GM12878 (cell line): ENCODE results near the gene SHC2. TPM values are rescaled to one million over a fixed set of nuclear protein-coding genes. Genes with fewer than 3 reads are reported as not detected.

Experiments used
- ATAC-seq: fragments of 200-7000 bp; cut with Tn5 transposase; 3 replicates; pipeline ENCODE4 v1.9.1; 2020; ENCODE audit warnings: mild to moderate bottlenecking, moderate library complexity
- BruUV-seq: library from RNA; stranded (reverse); fragments of 400-500 nt; replicated peaks from 2 replicates; lab custom pipeline; 2021; lab: Mats Ljungman, UMichigan
- CTCF ChIA-PET: fragments of 300-600 bp; sonication (Branson Sonifier 250); formaldehyde crosslinking; extraction: SDS; loops from one replicate; lab custom pipeline; 2021; ENCODE audit warnings: inconsistent platforms; lab: Yijun Ruan, JAX
- POLR2A ChIA-PET: fragments of 350-600 bp; formaldehyde crosslinking; extraction: SDS; loops from one replicate; lab custom pipeline; 2021; ENCODE audit warnings: inconsistent platforms; lab: Charles Lee
- RAD21 ChIA-PET: fragments of 300-600 bp; sonication (Branson Sonifier 250); formaldehyde crosslinking; loops from one replicate; lab custom pipeline; 2023; ENCODE audit warnings: antibody characterized with exemption; ENCODE audit not compliant: unreplicated experiment; lab: Charles Lee
- SMC1A ChIA-PET: fragments of 300-600 bp; sonication (Branson Sonifier 250); formaldehyde crosslinking; loops from one replicate; lab custom pipeline; 2023; ENCODE audit not compliant: unreplicated experiment, uncharacterized antibody; lab: Charles Lee
- DNase-seq: peaks from one replicate; pipeline ENCODE4 v3.0.0-alpha.2; 2011; ENCODE audit warnings: low read depth, low spot score
- FAIRE-seq: peaks from 3 replicates; lab custom pipeline; 2011; peaks lifted over from hg19 to GRCh38; lab: Jason Lieb, UNC
- H2AFZ ChIP-seq: 2 replicates; pipeline ENCODE4 v1.6.0; 2011; ENCODE audit warnings: low read depth, low read length, control low read depth; ENCODE audit not compliant: control insufficient read depth
- H3K27ac ChIP-seq: 2 replicates; pipeline ENCODE4 v1.5.1; 2011; ENCODE audit warnings: control low read depth; ENCODE audit not compliant: control insufficient read depth, insufficient read depth
- H3K27me3 ChIP-seq, 2 experiments: replicated peaks in 1 of 2; 2 replicates each; pipeline versions ENCODE4 v1.6.0 to v1.6.1; 2011; ENCODE audit warnings: low read length in 1 of 2; ENCODE audit not compliant: control insufficient read depth in 2 of 2, insufficient read depth in 2 of 2
- H3K36me3 ChIP-seq, 2 experiments: 2 replicates each; pipeline ENCODE4 v1.5.1; 2011; ENCODE audit warnings: low read length in 1 of 2; ENCODE audit not compliant: control insufficient read depth in 2 of 2, insufficient read depth in 2 of 2
- H3K4me1 ChIP-seq: 2 replicates; pipeline ENCODE4 v1.6.1; 2011; ENCODE audit warnings: mild to moderate bottlenecking, low read length, moderate library complexity, mixed read lengths; ENCODE audit not compliant: control insufficient read depth, insufficient read depth
- H3K4me2 ChIP-seq: 2 replicates; pipeline ENCODE4 v1.6.0; 2011; ENCODE audit warnings: control low read depth; ENCODE audit not compliant: control insufficient read depth, insufficient read depth
- H3K4me3 ChIP-seq: fragments of 200-600 bp; sonication (generic); 2 replicates; pipeline ENCODE4 v1.5.1; 2016
- H3K79me2 ChIP-seq: 2 replicates; pipeline ENCODE4 v1.6.0; 2011; ENCODE audit warnings: low read length; ENCODE audit not compliant: control insufficient read depth, insufficient read depth
- H3K9ac ChIP-seq: 2 replicates; pipeline ENCODE4 v1.8.0; 2011; ENCODE audit warnings: low read length, control low read depth, mixed read lengths; ENCODE audit not compliant: control insufficient read depth, insufficient read depth
- H3K9me3 ChIP-seq: replicated peaks from 3 replicates; pipeline ENCODE4 v1.5.1; 2011; ENCODE audit warnings: mild to moderate bottlenecking, low read length; ENCODE audit not compliant: control insufficient read depth, insufficient read depth
- H4K20me1 ChIP-seq: 2 replicates; pipeline ENCODE4 v1.6.0; 2011; ENCODE audit not compliant: control insufficient read depth, insufficient read depth
- CBFB ChIP-seq: IDR thresholded peaks from 2 replicates; pipeline ENCODE4 v1.6.1; 2016; ENCODE audit warnings: antibody characterized with exemption, low read depth
- CEBPZ ChIP-seq: fragments of 150-350 bp; IDR thresholded peaks from 2 replicates; pipeline ENCODE4 v1.6.1; 2016; ENCODE audit warnings: low read depth, low read length
- CREM ChIP-seq: IDR thresholded peaks from 2 replicates; pipeline ENCODE4 v1.6.1; 2014; ENCODE audit warnings: antibody characterized with exemption, low read depth
- CTCF ChIP-seq, 3 experiments: IDR thresholded peaks in 2 of 3; conservative IDR thresholded peaks in 1 of 3; 2 replicates each; pipeline ENCODE4 v1.5.1; 2011; ENCODE audit warnings: low read depth in 3 of 3, low read length in 3 of 3, mild to moderate bottlenecking in 3 of 3, control low read depth in 2 of 3, moderate library complexity in 2 of 3, inconsistent platforms in 1 of 3, mixed read lengths in 1 of 3; ENCODE audit not compliant: control insufficient read depth in 2 of 3, insufficient read depth in 1 of 3; ENCODE audit errors: extremely low read depth in 1 of 3
- HDAC6 ChIP-seq: fragments of 200-600 bp; sonication (generic); IDR thresholded peaks from one replicate; pipeline ENCODE4 v1.8.0; 2017; ENCODE audit warnings: antibody characterized with exemption; ENCODE audit not compliant: unreplicated experiment
- REST ChIP-seq: IDR thresholded peaks from 2 replicates; pipeline ENCODE4 v1.6.1; 2012; ENCODE audit warnings: mild to moderate bottlenecking, low read depth, low read length
- SKIL ChIP-seq: fragments of 450-650 bp; IDR thresholded peaks from 2 replicates; pipeline ENCODE4 v1.6.1; 2017; ENCODE audit warnings: mild to moderate bottlenecking, low read depth, inconsistent platforms; ENCODE audit not compliant: poor library complexity, severe bottlenecking
- USF2 ChIP-seq: IDR thresholded peaks from 2 replicates; pipeline ENCODE4 v1.6.1; 2011; ENCODE audit warnings: low read depth, low read length, improper control_type of control experiment, borderline replicate concordance
- WGBS: methylation state at CpG from one replicate; pipeline ENCODE4 v1.1.6; 2016; ENCODE audit warnings: low lambda C conversion rate; ENCODE audit not compliant: insufficient replicate concordance, insufficient coverage; ENCODE audit errors: missing lambda C conversion rate; 5-methylcytosine and 5-hydroxymethylcytosine counted together
- in situ Hi-C: fragments of 300-500 bp; cut with MboI; formaldehyde crosslinking; loops from 9 replicates; pipeline ENCODE4 v1.14.3; 2018; ENCODE audit warnings: mixed read lengths
- intact Hi-C: fragments of 100-400 bp; cut with micrococcal nuclease; formaldehyde crosslinking; loops from one replicate; pipeline ENCODE4 v1.14.2; 2022; ENCODE audit not compliant: unreplicated experiment
- polyA plus RNA-seq, 11 experiments: library from polyadenylated mRNA; depleted of rRNA in 4 of 11; unstranded in 6 of 11; stranded (reverse) in 5 of 11; fragments of >200 nt; fragmentation: Nextera tagmentation in 4 of 11; fragmentation: Illumina TruSeq in 1 of 11; extraction: Ambion mirVana in 4 of 11; extraction: Trizol in 1 of 11; gene quantifications; 1 replicate in 1 of 11; 2 replicates in 10 of 11; pipeline versions ENCODE4 v1.2.1 to v1.2.3, GENCODE V29; 2011 to 2016; ENCODE audit warnings: inconsistent platforms in 2 of 11, missing spikeins in 2 of 11, low read depth in 1 of 11
- total RNA-seq, 4 experiments: library from RNA; depleted of rRNA in 3 of 4; stranded (reverse); fragments of >200 nt in 3 of 4; fragmentation: Illumina TruSeq in 1 of 4; extraction: Trizol in 1 of 4; gene quantifications; 2 replicates each; pipeline versions ENCODE4 v1.2.1 to v1.2.3, GENCODE V29; 2013 to 2021

Gene SHC2
- total and polyA plus RNA-seq, 10 of the 15 experiments (the other 5 are each of a cell fraction or from before 2014, with no cell fraction given): 0.08 TPM; not detected in 9

- no peak overlapping the region for H3K9ac ChIP-seq
- ChIA-PET CTCF (no interaction called here), SMC1A (no interaction called here), POLR2A (no interaction called here), RAD21 (no interaction called here)
- no peaks in the 10 kb centered on the region for H3K4me1 ChIP-seq
- H3K4me3 ChIP-seq: no peak overlapping the region
- H3K4me2 ChIP-seq: no peak overlapping the region
- H4K20me1 ChIP-seq: no peaks in the 10 kb centered on the region
- in situ Hi-C loops (no loop called here), intact Hi-C loops (no loop called here)
- H3K9me3 ChIP-seq: no peaks in the 10 kb centered on the region; the same call in 2 of the 3 replicates
- H3K79me2 ChIP-seq: no peaks in the 10 kb centered on the region
- WGBS: 31% methylated on average over 33 of the region's 36 CpGs
- H2AFZ ChIP-seq: no peak overlapping the region
- FAIRE-seq: no peak
- no peaks in the 10 kb centered on the region for H3K27me3 ChIP-seq
- no peak for DNase-seq
- ATAC-seq: no peak
- BruUV-seq: no TSS peak
- TF ChIP-seq HDAC6: no peak
- TF ChIP-seq USF2: no peak
- no peak for TF ChIP-seq SKIL
- no peak for TF ChIP-seq CREM
- no peak for TF ChIP-seq CEBPZ
- TF ChIP-seq CBFB: no peak
- TF ChIP-seq CTCF (IDR thresholded peaks at IDR 0.05 in 2 of 3, conservative IDR thresholded peaks at IDR 0.05 in 1 of 3; ENCODE audit: control insufficient read depth in 2 of 3, extremely low read depth in 1 of 3, insufficient read depth in 1 of 3, low read depth in 3 of 3, low read length in 3 of 3): peak in 1 of 3 experiments; percentile 10; a peak in 1 of 6 replicates
- no peak for TF ChIP-seq REST
- H3K36me3 ChIP-seq: no peaks in the 10 kb centered on the region
- H3K27ac ChIP-seq: no peak overlapping the region
Observed at GRCh38 chr19:480016-480855, 19.4 kb upstream of the SHC2 start.
